ENCODE data around the gene SLAMF7. TPM values are rescaled to one million over a fixed set of nuclear protein-coding genes. Genes with fewer than 3 reads are reported as not detected.

SLAMF7 gene
- total RNA-seq, 1 donor from 2014 or later, result not detected

DNA sequence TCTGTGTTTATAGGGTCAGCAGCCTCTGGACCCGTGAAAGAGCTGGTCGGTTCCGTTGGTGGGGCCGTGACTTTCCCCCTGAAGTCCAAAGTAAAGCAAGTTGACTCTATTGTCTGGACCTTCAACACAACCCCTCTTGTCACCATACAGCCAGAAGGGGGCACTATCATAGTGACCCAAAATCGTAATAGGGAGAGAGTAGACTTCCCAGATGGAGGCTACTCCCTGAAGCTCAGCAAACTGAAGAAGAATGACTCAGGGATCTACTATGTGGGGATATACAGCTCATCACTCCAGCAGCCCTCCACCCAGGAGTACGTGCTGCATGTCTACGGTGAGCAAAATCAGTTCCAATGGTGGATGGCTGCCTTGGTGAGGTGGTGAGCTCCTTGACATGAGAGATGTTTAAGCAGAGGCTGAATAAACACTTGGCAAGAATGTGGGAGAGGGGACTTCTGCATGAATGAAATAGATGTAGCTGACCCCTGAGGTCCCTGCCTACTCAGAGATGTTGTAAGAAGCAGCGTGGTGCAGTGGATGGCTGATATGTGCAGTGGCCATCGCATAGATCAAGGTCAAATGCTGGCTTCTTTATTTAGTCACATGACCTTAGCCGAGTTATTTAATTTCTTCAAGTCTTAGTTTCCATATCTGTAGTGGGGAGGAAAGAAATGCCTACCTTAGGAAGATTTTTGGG is 9.3 kb downstream of the SLAMF7 start:
- H3K36me3 ChIP-seq, result no peaks in the 10 kb centered on the region
- H3K27ac ChIP-seq, result no peak overlapping the region
- no peaks in the 10 kb centered on the region for H3K27me3 ChIP-seq
- TF ChIP-seq, protein P1, sequence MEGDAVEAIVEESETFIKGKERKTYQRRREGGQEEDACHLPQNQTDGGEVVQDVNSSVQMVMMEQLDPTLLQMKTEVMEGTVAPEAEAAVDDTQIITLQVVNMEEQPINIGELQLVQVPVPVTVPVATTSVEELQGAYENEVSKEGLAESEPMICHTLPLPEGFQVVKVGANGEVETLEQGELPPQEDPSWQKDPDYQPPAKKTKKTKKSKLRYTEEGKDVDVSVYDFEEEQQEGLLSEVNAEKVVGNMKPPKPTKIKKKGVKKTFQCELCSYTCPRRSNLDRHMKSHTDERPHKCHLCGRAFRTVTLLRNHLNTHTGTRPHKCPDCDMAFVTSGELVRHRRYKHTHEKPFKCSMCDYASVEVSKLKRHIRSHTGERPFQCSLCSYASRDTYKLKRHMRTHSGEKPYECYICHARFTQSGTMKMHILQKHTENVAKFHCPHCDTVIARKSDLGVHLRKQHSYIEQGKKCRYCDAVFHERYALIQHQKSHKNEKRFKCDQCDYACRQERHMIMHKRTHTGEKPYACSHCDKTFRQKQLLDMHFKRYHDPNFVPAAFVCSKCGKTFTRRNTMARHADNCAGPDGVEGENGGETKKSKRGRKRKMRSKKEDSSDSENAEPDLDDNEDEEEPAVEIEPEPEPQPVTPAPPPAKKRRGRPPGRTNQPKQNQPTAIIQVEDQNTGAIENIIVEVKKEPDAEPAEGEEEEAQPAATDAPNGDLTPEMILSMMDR (IDR thresholded peaks at IDR 0.05), result no peak
- intact Hi-C loops (cut with DNase I), result no loop called here
- no peak overlapping the region for H3K4me3 ChIP-seq
- H3K9me3 ChIP-seq, result no peaks in the 10 kb centered on the region
- no peak for DNase-seq (ENCODE audit: low spot score in 2 of 2)
- H3K4me1 ChIP-seq, result no peaks in the 10 kb centered on the region

DNA sequence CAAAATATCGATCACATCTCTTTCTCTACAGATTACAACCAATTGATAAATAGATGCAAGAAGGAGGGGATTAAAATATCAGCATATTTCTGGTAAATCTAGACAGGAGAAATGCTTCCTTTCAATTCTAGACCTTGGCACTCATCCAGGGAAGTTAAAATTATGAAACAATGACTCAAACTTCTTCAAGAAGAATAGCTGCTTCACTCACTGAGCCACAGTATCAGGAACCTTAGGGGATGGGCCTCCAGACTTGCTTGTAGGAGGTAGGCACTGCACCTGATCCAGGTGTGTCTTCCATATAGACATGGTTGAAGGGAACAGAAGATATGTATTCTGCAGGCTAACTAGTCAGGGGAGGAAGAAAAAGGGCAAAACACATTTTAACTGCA is 9.8 kb downstream of the SLAMF7 start:
- intact Hi-C loops (cut with DNase I), result no loop called here
- Histone ChIP-seq H3K36me3 (no peaks in the 10 kb centered on the region), H3K4me1 (no peaks in the 10 kb centered on the region), H3K27me3 (no peaks in the 10 kb centered on the region), H3K9me3 (no peaks in the 10 kb centered on the region), H3K27ac (no peak overlapping the region), H3K4me3 (no peak overlapping the region)
- TF ChIP-seq, protein P1 (IDR thresholded peaks at IDR 0.05), result no peak
- DNase-seq (ENCODE audit: low spot score in 2 of 2), result no peak

- Histone ChIP-seq H3K4me3 (no peak overlapping the region), H3K27me3 (no peaks in the 10 kb centered on the region), H3K9me3 (no peaks in the 10 kb centered on the region), H3K27ac (no peak overlapping the region), H3K36me3 (no peaks in the 10 kb centered on the region), H3K4me1 (no peaks in the 10 kb centered on the region)
- TF ChIP-seq, protein P1 (IDR thresholded peaks at IDR 0.05), result no peak
- DNase-seq (ENCODE audit: low spot score in 2 of 2), result no peak
- intact Hi-C loops (cut with DNase I), result no loop called here
Measured at GRCh38 chr1:160750608-160751007, 11.6 kb downstream of the SLAMF7 start.

- no peaks in the 10 kb centered on the region for H3K27me3 ChIP-seq
- no peak for DNase-seq (ENCODE audit: low spot score in 2 of 2)
- TF ChIP-seq, protein P1 (IDR thresholded peaks at IDR 0.05), result no peak
- intact Hi-C loops (cut with DNase I), result no loop called here
- H3K27ac ChIP-seq, result no peak overlapping the region
- H3K36me3 ChIP-seq, result no peaks in the 10 kb centered on the region
- no peaks in the 10 kb centered on the region for H3K4me1 ChIP-seq
- H3K4me3 ChIP-seq, result no peak overlapping the region
- no peaks in the 10 kb centered on the region for H3K9me3 ChIP-seq
Measured at GRCh38 chr1:160752406-160752805, 13.4 kb downstream of the SLAMF7 start.

GRCh38 chr1:160752924-160753323 is 13.9 kb downstream of the SLAMF7 start:
- Histone ChIP-seq H3K4me1 (no peaks in the 10 kb centered on the region), H3K36me3 (no peaks in the 10 kb centered on the region), H3K9me3 (no peaks in the 10 kb centered on the region), H3K27me3 (no peaks in the 10 kb centered on the region), H3K4me3 (no peak overlapping the region), H3K27ac (no peak overlapping the region)
- TF ChIP-seq, protein P1 (IDR thresholded peaks at IDR 0.05), result no peak
- intact Hi-C loops (cut with DNase I), result no loop called here
- DNase-seq (ENCODE audit: low spot score in 2 of 2), result no peak

DNA sequence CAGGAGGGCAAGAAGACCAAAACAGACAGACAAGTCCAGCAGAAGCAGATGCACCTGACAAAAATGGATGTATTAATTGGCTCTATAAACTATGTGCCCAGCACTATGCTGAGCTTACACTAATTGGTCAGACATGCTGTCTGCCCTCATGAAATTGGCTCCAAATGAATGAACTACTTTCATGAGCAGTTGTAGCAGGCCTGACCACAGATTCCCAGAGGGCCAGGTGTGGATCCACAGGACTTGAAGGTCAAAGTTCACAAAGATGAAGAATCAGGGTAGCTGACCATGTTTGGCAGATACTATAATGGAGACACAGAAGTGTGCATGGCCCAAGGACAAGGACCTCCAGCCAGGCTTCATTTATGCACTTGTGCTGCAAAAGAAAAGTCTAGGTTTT is 14.5 kb downstream of the SLAMF7 start:
- Histone ChIP-seq H3K36me3 (no peaks in the 10 kb centered on the region), H3K9me3 (no peaks in the 10 kb centered on the region), H3K4me1 (no peaks in the 10 kb centered on the region), H3K4me3 (no peak overlapping the region), H3K27me3 (no peaks in the 10 kb centered on the region), H3K27ac (no peak overlapping the region)
- TF ChIP-seq, protein P1 (IDR thresholded peaks at IDR 0.05), result no peak
- DNase-seq (ENCODE audit: low spot score in 2 of 2), result no peak
- intact Hi-C loops (cut with DNase I), result no loop called here

Data from ascending aorta (tissue), 2 donors.